HL-60 (cell line): Measurements from ENCODE around the gene MAB21L3.

Experiments used
- DNase-seq, 2 experiments: peaks; one replicate each; pipeline ENCODE4 v3.0.0-alpha.2; 2010 to 2020; ENCODE audit warnings: low read depth in 1 of 2, low spot score in 1 of 2
- H3K27ac ChIP-seq: fragments of 250-450 bp; sonication (Bioruptor Pico); replicated peaks from 2 replicates; pipeline ENCODE4 v1.5.1; 2020; ENCODE audit warnings: mild to moderate bottlenecking, moderate library complexity
- H3K27me3 ChIP-seq: fragments of 250-450 bp; sonication (Bioruptor Pico); 2 replicates; pipeline ENCODE4 v1.5.1; 2021; ENCODE audit warnings: mild to moderate bottlenecking, moderate library complexity; ENCODE audit not compliant: insufficient read depth, poor library complexity, severe bottlenecking
- H3K4me3 ChIP-seq: replicated peaks from 2 replicates; pipeline ENCODE4 v1.5.1; 2011; ENCODE audit warnings: mild to moderate bottlenecking, control low read depth, low read length; ENCODE audit not compliant: insufficient read depth
- CTCF ChIP-seq: IDR thresholded peaks from one replicate; pipeline ENCODE4 v1.5.1; 2011; ENCODE audit warnings: low read length, control low read depth, inconsistent platforms; ENCODE audit not compliant: insufficient read depth
- GABPA ChIP-seq: IDR thresholded peaks from 2 replicates; pipeline ENCODE4 v1.6.1; 2012; ENCODE audit warnings: low read depth
- POLR2AphosphoS5 ChIP-seq: IDR thresholded peaks from 2 replicates; pipeline ENCODE4 v1.6.1; 2012; ENCODE audit warnings: low read depth
- REST ChIP-seq: IDR thresholded peaks from 2 replicates; pipeline ENCODE4 v1.6.1; 2012; ENCODE audit warnings: low read depth; ENCODE audit not compliant: insufficient replicate concordance
- SPI1 ChIP-seq: IDR thresholded peaks from 2 replicates; pipeline ENCODE4 v1.6.1; 2012; ENCODE audit warnings: low read depth, mild to moderate bottlenecking, borderline replicate concordance

The MAB21L3 gene

GRCh38 chr1:116111524-116112021 lies 374 bp downstream of the MAB21L3 start:
- H3K27ac ChIP-seq, result no peak overlapping the region

GRCh38 chr1:116112388-116113140 lies 1.4 kb downstream of the MAB21L3 start:
- no peak overlapping the region for H3K4me3 ChIP-seq
- DNase-seq, result no peak
- no peak for TF ChIP-seq GABPA
- TF ChIP-seq CTCF, result no peak
- TF ChIP-seq SPI1, result no peak
- TF ChIP-seq POLR2AphosphoS5, result no peak
- no peak for TF ChIP-seq REST
- no peak overlapping the region for H3K27ac ChIP-seq
- H3K27me3 ChIP-seq, result no peaks in the 10 kb centered on the region

More at GRCh38 chr1:116111524-116112021, 374 bp downstream of the MAB21L3 start:
- Histone ChIP-seq H3K4me3 (no peak overlapping the region), H3K27me3 (no peaks in the 10 kb centered on the region)
- no peak for DNase-seq
- no peak for TF ChIP-seq SPI1
- no peak for TF ChIP-seq CTCF
- no peak for TF ChIP-seq POLR2AphosphoS5
- TF ChIP-seq GABPA, result no peak

- no peaks in the 10 kb centered on the region for H3K27me3 ChIP-seq
- no peak for TF ChIP-seq POLR2AphosphoS5
- TF ChIP-seq REST, result no peak
- TF ChIP-seq SPI1, result no peak
- TF ChIP-seq GABPA, result no peak
- TF ChIP-seq CTCF, result no peak
- H3K27ac ChIP-seq, result no peak overlapping the region
- no peak overlapping the region for H3K4me3 ChIP-seq
- no peak for DNase-seq
Observed at GRCh38 chr1:116113615-116114014, 2.4 kb downstream of the MAB21L3 start.
